Keratinocyte (primary cell): Measurements from ENCODE around the gene CUEDC2.
A peak's percentile ranks its signal among the peaks of the same experiment; 100 is the strongest.

Source experiments
- EZH2 ChIP-seq: IDR thresholded peaks from one replicate; pipeline ENCODE4 v1.6.1; 2012; ENCODE audit warnings: inconsistent platforms, mild to moderate bottlenecking, low read length, moderate library complexity
- TF ChIP-seq, protein P1 (sequence below), 3 experiments: IDR thresholded peaks in 1 of 3; conservative IDR thresholded peaks in 1 of 3; optimal IDR thresholded peaks in 1 of 3; 2 replicates in 2 of 3; 3 replicates in 1 of 3; pipeline versions ENCODE3 to v1.5.1; 2011; ENCODE audit warnings: low read length in 3 of 3, mild to moderate bottlenecking in 3 of 3, moderate library complexity in 2 of 3, control low read depth in 1 of 3, inconsistent platforms in 1 of 3; ENCODE audit not compliant: insufficient read depth in 2 of 3; ENCODE audit errors: extremely low read depth in 1 of 3

DNA sequence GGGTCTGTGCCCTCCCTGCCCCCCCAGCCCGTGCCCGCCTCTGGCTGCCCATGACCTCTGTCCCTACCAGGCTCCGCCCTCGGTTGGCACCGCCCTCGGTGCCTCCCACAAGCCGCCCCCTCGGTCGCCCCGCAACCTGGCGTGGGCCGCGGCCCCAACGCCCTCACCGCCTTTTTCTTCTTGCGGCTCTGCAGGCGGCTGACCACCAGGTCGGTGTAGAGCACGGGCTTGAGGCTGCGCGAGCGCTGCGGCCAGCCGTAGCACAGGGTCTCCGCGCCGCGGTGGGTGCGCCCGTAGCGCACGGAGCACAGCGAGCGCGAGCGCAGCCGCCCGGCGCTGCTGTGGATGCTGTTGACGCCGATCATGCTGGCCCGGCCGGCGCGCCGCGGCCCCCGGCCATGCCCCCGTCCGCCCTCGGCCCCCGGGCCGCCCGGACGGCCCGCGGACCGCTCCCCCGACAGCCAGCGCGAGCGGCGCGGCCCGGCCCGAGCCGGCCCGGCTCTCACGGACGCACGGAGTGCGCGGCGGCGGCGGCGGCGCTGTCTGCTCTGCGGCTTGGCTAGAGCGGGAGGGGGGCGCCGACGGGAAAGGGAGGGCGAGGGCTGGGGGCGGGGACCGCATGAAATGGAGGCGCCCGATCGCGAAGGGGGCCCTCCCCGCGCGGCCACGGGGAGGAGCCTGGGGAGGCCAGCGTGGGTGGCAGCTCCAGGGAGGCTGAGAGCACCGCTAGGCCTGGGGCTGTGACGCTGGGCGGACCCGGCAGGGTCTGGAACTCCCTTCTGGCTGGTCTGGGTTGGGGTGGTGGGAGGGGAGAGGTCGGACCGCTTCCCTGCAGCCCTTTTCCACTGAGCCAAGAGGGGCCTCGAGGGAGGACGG, 23.4 kb downstream of the CUEDC2 start:
- TF ChIP-seq, protein P1, sequence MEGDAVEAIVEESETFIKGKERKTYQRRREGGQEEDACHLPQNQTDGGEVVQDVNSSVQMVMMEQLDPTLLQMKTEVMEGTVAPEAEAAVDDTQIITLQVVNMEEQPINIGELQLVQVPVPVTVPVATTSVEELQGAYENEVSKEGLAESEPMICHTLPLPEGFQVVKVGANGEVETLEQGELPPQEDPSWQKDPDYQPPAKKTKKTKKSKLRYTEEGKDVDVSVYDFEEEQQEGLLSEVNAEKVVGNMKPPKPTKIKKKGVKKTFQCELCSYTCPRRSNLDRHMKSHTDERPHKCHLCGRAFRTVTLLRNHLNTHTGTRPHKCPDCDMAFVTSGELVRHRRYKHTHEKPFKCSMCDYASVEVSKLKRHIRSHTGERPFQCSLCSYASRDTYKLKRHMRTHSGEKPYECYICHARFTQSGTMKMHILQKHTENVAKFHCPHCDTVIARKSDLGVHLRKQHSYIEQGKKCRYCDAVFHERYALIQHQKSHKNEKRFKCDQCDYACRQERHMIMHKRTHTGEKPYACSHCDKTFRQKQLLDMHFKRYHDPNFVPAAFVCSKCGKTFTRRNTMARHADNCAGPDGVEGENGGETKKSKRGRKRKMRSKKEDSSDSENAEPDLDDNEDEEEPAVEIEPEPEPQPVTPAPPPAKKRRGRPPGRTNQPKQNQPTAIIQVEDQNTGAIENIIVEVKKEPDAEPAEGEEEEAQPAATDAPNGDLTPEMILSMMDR (optimal IDR thresholded peaks at IDR 0.05 in 1 of 3, IDR thresholded peaks at IDR 0.05 in 1 of 3, conservative IDR thresholded peaks at IDR 0.05 in 1 of 3; ENCODE audit: extremely low read depth in 1 of 3, insufficient read depth in 2 of 3, low read length in 3 of 3) = no peak
- TF ChIP-seq EZH2 = peak; percentile 2
